DMS114 treated with DMSO at 0.1 percent for 48 hours (cell line): ENCODE measurements around the gene MRPS7.
"Not testable (repeated sequence)": the region's sequence is repeated elsewhere in the genome, so short reads cannot be mapped to it uniquely, and the experiment has no call there.

ENCODE experiments used
- DNase-seq: peaks from one replicate; lab custom pipeline; 2025; ENCODE audit not compliant: unreplicated experiment; lab: John Stamatoyannopoulos, UW

Gene MRPS7

GRCh38 chr17:75270966-75271232 is 9.2 kb downstream of the MRPS7 start, which contains the start of gene MIF4GD:
MIF4GD (minus strand) TSS chr17:75271231; CDS start chr17:75270195, 1,036 bp downstream.
- no peak for DNase-seq

GRCh38 chr17:75271233-75271954 is 9.7 kb downstream of the MRPS7 start:
- DNase-seq, result peak; percentile 50

- DNase-seq, result no peak
Observed at GRCh38 chr17:75271955-75272847, 10.5 kb downstream of the MRPS7 start.

- no peak for DNase-seq
Observed at GRCh38 chr17:75272848-75273184, 11.1 kb downstream of the MRPS7 start.

GRCh38 chr17:75273977-75274708 is 12.5 kb downstream of the MRPS7 start:
- no peak for DNase-seq

- no peak for DNase-seq
Observed at GRCh38 chr17:75277664-75278071, 16.0 kb downstream of the MRPS7 start.

GRCh38 chr17:75280189-75280588 is 18.5 kb downstream of the MRPS7 start:
- DNase-seq, result not testable (repeated sequence)

GRCh38 chr17:75285123-75285522 is 23.4 kb downstream of the MRPS7 start:
- DNase-seq, result no peak

GRCh38 chr17:75287221-75287620 is 25.5 kb downstream of the MRPS7 start:
- DNase-seq, result no peak

- DNase-seq, result no peak
Observed at GRCh38 chr17:75288359-75288758, 26.7 kb downstream of the MRPS7 start.

GRCh38 chr17:75288770-75289114 is 27.1 kb downstream of the MRPS7 start:
- no peak for DNase-seq

- peak; percentile 96 for DNase-seq
Observed at GRCh38 chr17:75289115-75289831, 27.6 kb downstream of the MRPS7 start, which contains the start of gene SLC25A19. SLC25A19 (minus strand) TSS chr17:75289433; CDS start chr17:75286764, 2,669 bp downstream.

- DNase-seq, result peak; percentile 68
Observed at GRCh38 chr17:75289832-75290337, 28.2 kb downstream of the MRPS7 start.

GRCh38 chr17:75292810-75293448 is 31.2 kb downstream of the MRPS7 start:
- DNase-seq, result not testable (repeated sequence)

- DNase-seq, result no peak
Observed at GRCh38 chr17:75295201-75296158, 33.8 kb downstream of the MRPS7 start.

- no peak for DNase-seq
Observed at GRCh38 chr17:75300280-75300679, 38.6 kb downstream of the MRPS7 start.

GRCh38 chr17:75301049-75301448 is 39.4 kb downstream of the MRPS7 start:
- no peak for DNase-seq

GRCh38 chr17:75301502-75302206 is 40.0 kb downstream of the MRPS7 start:
- no peak for DNase-seq
